HS-27A (cell line): Measurements from ENCODE around the gene ARHGAP5.

Experiments used
- DNase-seq: peaks from one replicate; pipeline ENCODE4 v3.0.0-alpha.2; 2012; ENCODE audit warnings: low read depth, missing footprints

ARHGAP5 gene

GRCh38 chr14:32185097-32185496 is 108.0 kb downstream of the ARHGAP5 start:
- no peak for DNase-seq

- DNase-seq, result no peak
Measured at GRCh38 chr14:32186248-32186647, 109.1 kb downstream of the ARHGAP5 start.

GRCh38 chr14:32189811-32190210 is 112.7 kb downstream of the ARHGAP5 start:
- DNase-seq, result no peak

- DNase-seq, result no peak
Measured at GRCh38 chr14:32190673-32191072, 113.6 kb downstream of the ARHGAP5 start.

- DNase-seq, result no peak
Measured at GRCh38 chr14:32192712-32193373, 115.7 kb downstream of the ARHGAP5 start.

GRCh38 chr14:32193532-32193931 is 116.4 kb downstream of the ARHGAP5 start:
- DNase-seq, result no peak

GRCh38 chr14:32195636-32196035 is 118.5 kb downstream of the ARHGAP5 start:
- DNase-seq, result no peak

GRCh38 chr14:32197919-32198318 is 120.8 kb downstream of the ARHGAP5 start:
- DNase-seq, result no peak

GRCh38 chr14:32200368-32201192 is 123.5 kb downstream of the ARHGAP5 start:
- DNase-seq, result no peak

- no peak for DNase-seq
Measured at GRCh38 chr14:32201193-32201815, 124.2 kb downstream of the ARHGAP5 start.

GRCh38 chr14:32201816-32202490 is 124.8 kb downstream of the ARHGAP5 start, which contains the start of gene RNU6-7:
TSS of gene RNU6-7 (plus strand) at chr14:32202045.
- DNase-seq, result no peak

- no peak for DNase-seq
Measured at GRCh38 chr14:32202491-32202997, 125.4 kb downstream of the ARHGAP5 start.

GRCh38 chr14:32202998-32203882 is 126.1 kb downstream of the ARHGAP5 start, which contains the start of gene RNU6-8:
TSS of gene RNU6-8 (minus strand) at chr14:32203269.
- DNase-seq, result peak; percentile 79

GRCh38 chr14:32203928-32204357 is 126.8 kb downstream of the ARHGAP5 start:
- no peak for DNase-seq

GRCh38 chr14:32205554-32205953 is 128.4 kb downstream of the ARHGAP5 start:
- DNase-seq, result no peak

GRCh38 chr14:32205984-32206383 is 128.9 kb downstream of the ARHGAP5 start:
- no peak for DNase-seq

GRCh38 chr14:32206552-32206951 is 129.4 kb downstream of the ARHGAP5 start:
- DNase-seq, result no peak

- DNase-seq, result no peak
Measured at GRCh38 chr14:32208490-32208889, 131.4 kb downstream of the ARHGAP5 start.
